Loucy (cell line): ENCODE results near the gene POLR2L.

ENCODE experiments used
- CTCF ChIP-seq: fragments of 200-600 bp; sonication (generic); conservative IDR thresholded peaks from 2 replicates; pipeline ENCODE4 v1.5.1; 2014; ENCODE audit warnings: mild to moderate bottlenecking, antibody characterized with exemption, low read length
- EZH2phosphoT487 ChIP-seq: fragments of 200-600 bp; IDR thresholded peaks from 2 replicates; pipeline ENCODE4 v1.6.1; 2018; ENCODE audit warnings: antibody characterized with exemption, mild to moderate bottlenecking, moderate library complexity, borderline replicate concordance

- TF ChIP-seq CTCF (no peak), EZH2phosphoT487 (no peak)
Observed at GRCh38 chr11:827897-828192, 14.5 kb downstream of the POLR2L start, which contains the start of gene CRACR2B.
